ENCODE results near the gene FAIM2. TPM values are rescaled to one million over a fixed set of nuclear protein-coding genes. Genes with fewer than 3 reads are reported as not detected.

FAIM2 gene
- total and polyA plus RNA-seq, 2 experiments from 2014 or later = 0.86 to 4.6 TPM

GRCh38 chr12:49950273-49951251 is 46.9 kb upstream of the FAIM2 start, which contains the start of gene AQP2:
TSS of gene AQP2 (plus strand) at chr12:49950737. CDS start at chr12:49950831, 94 bp downstream.
- Histone ChIP-seq H3K36me3 (ENCODE audit: low read depth) (no peaks in the 10 kb centered on the region), H3K4me2 (ENCODE audit: unreplicated experiment) (no peak within 1 kb of the TSS), H3K4me1 (ENCODE audit: insufficient read depth) (no peaks in the 10 kb centered on the region), H3F3A (ENCODE audit: insufficient read depth) (no peaks in the 10 kb centered on the region), H3K9me3 (ENCODE audit: low read depth) (no peaks in the 10 kb centered on the region), H3K79me2 (ENCODE audit: insufficient read depth) (no peaks in the 10 kb centered on the region), H2AFZ (no peak within 1 kb of the TSS), H3K4me3 (no peak within 1 kb of the TSS), H3K27me3 (replicated peaks; ENCODE audit: insufficient read depth) (peaks cover 16% of the 10 kb centered on the region), H4K20me1 (ENCODE audit: insufficient read depth) (no peaks in the 10 kb centered on the region), H3K9me2 (ENCODE audit: insufficient read depth) (no peaks in the 10 kb centered on the region), H3K27ac (no peak within 1 kb of the TSS), H3K9ac (no peak within 1 kb of the TSS)
- 78 to 83% methylated on average over 31 to 32 of the region's 32 CpGs for WGBS, 2 experiments (ENCODE audit: low coverage in 1 of 2, low lambda C conversion rate in 2 of 2, missing lambda C conversion rate in 2 of 2)
- no peak for TF ChIP-seq EZH2 (IDR thresholded peaks at IDR 0.05; ENCODE audit: insufficient read depth, poor library complexity, severe bottlenecking)
- TF ChIP-seq EZH2phosphoT487 (IDR thresholded peaks at IDR 0.05; ENCODE audit: insufficient read depth, low read depth) = no peak
- no peak for DNase-seq
- in situ Hi-C loops (cut with MboI) = no loop called here

- WGBS, 2 experiments (ENCODE audit: low coverage in 1 of 2, low lambda C conversion rate in 2 of 2, missing lambda C conversion rate in 2 of 2) = 85 to 86% methylated on average over 3 of the region's 3 CpGs
Observed at GRCh38 chr12:49949866-49950265, 46.2 kb upstream of the FAIM2 start.

GRCh38 chr12:49948866-49949845 is 45.5 kb upstream of the FAIM2 start:
- Histone ChIP-seq H3K79me2 (ENCODE audit: insufficient read depth) (no peaks in the 10 kb centered on the region), H3K36me3 (ENCODE audit: low read depth) (no peaks in the 10 kb centered on the region), H3K27ac (no peak overlapping the region), H3F3A (ENCODE audit: insufficient read depth) (no peaks in the 10 kb centered on the region), H3K9me2 (ENCODE audit: insufficient read depth) (no peaks in the 10 kb centered on the region), H3K9me3 (ENCODE audit: low read depth) (no peaks in the 10 kb centered on the region), H2AFZ (no peak overlapping the region), H3K27me3 (replicated peaks; ENCODE audit: insufficient read depth) (0 out of 2 replicates have a peak, but pooled peaks cover 1% of the 10 kb centered on the region), H3K4me2 (ENCODE audit: unreplicated experiment) (no peak overlapping the region), H3K4me1 (ENCODE audit: insufficient read depth) (no peaks in the 10 kb centered on the region), H3K9ac (no peak overlapping the region), H3K4me3 (no peak overlapping the region), H4K20me1 (ENCODE audit: insufficient read depth) (no peaks in the 10 kb centered on the region)
- TF ChIP-seq EZH2phosphoT487 (IDR thresholded peaks at IDR 0.05; ENCODE audit: insufficient read depth, low read depth) = no peak
- TF ChIP-seq EZH2 (IDR thresholded peaks at IDR 0.05; ENCODE audit: insufficient read depth, poor library complexity, severe bottlenecking) = no peak
- in situ Hi-C loops (cut with MboI) = no loop called here
- 72 to 75% methylated on average over 13 of the region's 13 CpGs for WGBS, 2 experiments (ENCODE audit: low coverage in 1 of 2, low lambda C conversion rate in 2 of 2, missing lambda C conversion rate in 2 of 2)
- DNase-seq = no peak

More at GRCh38 chr12:49949866-49950265, 46.2 kb upstream of the FAIM2 start:
- Histone ChIP-seq H3K27ac (no peak overlapping the region), H3K36me3 (ENCODE audit: low read depth) (no peaks in the 10 kb centered on the region), H3K4me2 (ENCODE audit: unreplicated experiment) (no peak overlapping the region), H3F3A (ENCODE audit: insufficient read depth) (no peaks in the 10 kb centered on the region), H3K9me2 (ENCODE audit: insufficient read depth) (no peaks in the 10 kb centered on the region), H3K79me2 (ENCODE audit: insufficient read depth) (no peaks in the 10 kb centered on the region), H3K4me1 (ENCODE audit: insufficient read depth) (no peaks in the 10 kb centered on the region), H2AFZ (no peak overlapping the region), H3K9me3 (ENCODE audit: low read depth) (no peaks in the 10 kb centered on the region), H3K4me3 (no peak overlapping the region), H3K27me3 (replicated peaks; ENCODE audit: insufficient read depth) (peaks cover 9% of the 10 kb centered on the region), H3K9ac (no peak overlapping the region), H4K20me1 (ENCODE audit: insufficient read depth) (no peaks in the 10 kb centered on the region)
- TF ChIP-seq EZH2 (IDR thresholded peaks at IDR 0.05; ENCODE audit: insufficient read depth, poor library complexity, severe bottlenecking) (no peak), EZH2phosphoT487 (IDR thresholded peaks at IDR 0.05; ENCODE audit: insufficient read depth, low read depth) (no peak)
- DNase-seq = no peak
- in situ Hi-C loops (cut with MboI) = no loop called here

All from GM23248 (cell line).